ENCODE data around the gene STAB1. TPM values are rescaled to one million over a fixed set of nuclear protein-coding genes. Genes with fewer than 3 reads are reported as not detected.

Gene STAB1
- total and polyA plus RNA-seq, 2 donors (not counting 1 experiment from before 2014, with no cell fraction given) = under 0.01 to 0.09 TPM

DNA sequence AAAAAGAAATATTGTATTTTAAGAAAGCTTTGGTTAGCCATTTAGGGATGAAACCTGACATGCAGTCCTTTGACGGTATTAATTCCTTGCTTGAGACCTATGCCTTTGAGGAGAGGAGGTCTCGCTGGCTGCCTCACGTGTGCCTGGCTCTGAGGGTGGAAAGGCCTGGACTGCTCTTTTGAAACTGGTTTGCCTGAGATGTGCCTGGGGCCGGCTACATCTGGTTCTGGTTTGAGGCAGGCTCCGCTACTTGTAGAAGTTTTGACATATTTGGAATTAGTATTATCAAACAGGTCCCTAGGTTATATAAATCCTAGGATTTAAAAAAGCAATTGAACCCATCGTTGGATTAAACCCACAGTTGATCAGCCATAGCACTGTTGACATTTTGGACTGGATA is 33.3 kb upstream of the STAB1 start:
- no peak for TF ChIP-seq EZH2 (IDR thresholded peaks at IDR 0.05; ENCODE audit: low read length, missing control alignments)
- TF ChIP-seq, protein P1, sequence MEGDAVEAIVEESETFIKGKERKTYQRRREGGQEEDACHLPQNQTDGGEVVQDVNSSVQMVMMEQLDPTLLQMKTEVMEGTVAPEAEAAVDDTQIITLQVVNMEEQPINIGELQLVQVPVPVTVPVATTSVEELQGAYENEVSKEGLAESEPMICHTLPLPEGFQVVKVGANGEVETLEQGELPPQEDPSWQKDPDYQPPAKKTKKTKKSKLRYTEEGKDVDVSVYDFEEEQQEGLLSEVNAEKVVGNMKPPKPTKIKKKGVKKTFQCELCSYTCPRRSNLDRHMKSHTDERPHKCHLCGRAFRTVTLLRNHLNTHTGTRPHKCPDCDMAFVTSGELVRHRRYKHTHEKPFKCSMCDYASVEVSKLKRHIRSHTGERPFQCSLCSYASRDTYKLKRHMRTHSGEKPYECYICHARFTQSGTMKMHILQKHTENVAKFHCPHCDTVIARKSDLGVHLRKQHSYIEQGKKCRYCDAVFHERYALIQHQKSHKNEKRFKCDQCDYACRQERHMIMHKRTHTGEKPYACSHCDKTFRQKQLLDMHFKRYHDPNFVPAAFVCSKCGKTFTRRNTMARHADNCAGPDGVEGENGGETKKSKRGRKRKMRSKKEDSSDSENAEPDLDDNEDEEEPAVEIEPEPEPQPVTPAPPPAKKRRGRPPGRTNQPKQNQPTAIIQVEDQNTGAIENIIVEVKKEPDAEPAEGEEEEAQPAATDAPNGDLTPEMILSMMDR (conservative IDR thresholded peaks at IDR 0.05 in 1 of 2, IDR thresholded peaks at IDR 0.05 in 1 of 2; ENCODE audit: low read depth in 1 of 2, low read length in 2 of 2) = no peak
- no peak for DNase-seq (ENCODE audit: low read depth in 2 of 2)
- peaks cover 9% of the 10 kb centered on the region for H3K36me3 ChIP-seq (ENCODE audit: control insufficient read depth, insufficient read depth, low read length)
- peaks cover 6% of the 10 kb centered on the region for H3K4me1 ChIP-seq (ENCODE audit: control insufficient read depth, extremely low read depth, insufficient read depth, low read length)
- no peak overlapping the region for H3K27ac ChIP-seq (ENCODE audit: insufficient read depth, low read length)
- no peaks in the 10 kb centered on the region for H4K20me1 ChIP-seq (ENCODE audit: control insufficient read depth, extremely low read depth, insufficient read depth, low read length)
- no peak overlapping the region for H3K4me2 ChIP-seq (ENCODE audit: extremely low read depth, insufficient read depth, low read length)
- no peak overlapping the region for H3K9ac ChIP-seq (ENCODE audit: insufficient read depth, low read length)
- no peaks in the 10 kb centered on the region for H3K9me3 ChIP-seq (ENCODE audit: control insufficient read depth, insufficient read depth, low read depth, low read length)
- no peak overlapping the region for H2AFZ ChIP-seq (ENCODE audit: low read length)
- no peaks in the 10 kb centered on the region for H3K27me3 ChIP-seq (ENCODE audit: control insufficient read depth, insufficient read depth, low read length)
- no peak overlapping the region for H3K4me3 ChIP-seq (replicated peaks in 1 of 4; ENCODE audit: control extremely low read depth in 1 of 4, insufficient read depth in 1 of 4, low read depth in 3 of 4, low read length in 4 of 4)
- H3K79me2 ChIP-seq (ENCODE audit: control insufficient read depth, insufficient read depth, low read length) = peaks cover 17% of the 10 kb centered on the region

DNA sequence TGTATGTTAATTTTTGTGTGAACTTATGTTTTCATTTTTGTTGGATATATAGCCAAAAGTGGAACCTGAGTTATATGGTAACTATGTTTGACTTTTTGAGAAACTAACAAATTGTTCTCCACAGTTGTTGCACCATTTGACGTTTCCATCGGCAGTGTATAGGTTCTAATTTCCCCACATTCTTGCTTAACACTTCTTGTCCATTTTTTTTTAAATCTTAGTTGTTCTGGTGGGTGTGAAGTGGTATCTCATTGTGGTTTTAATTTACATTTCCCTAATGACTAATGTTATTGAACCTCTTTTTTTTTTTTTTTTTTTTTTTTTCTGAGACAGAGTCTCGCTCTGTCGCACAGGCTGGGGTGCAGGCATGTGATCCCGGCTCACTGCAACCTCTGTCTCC is 31.7 kb upstream of the STAB1 start:
- no peak for TF ChIP-seq EZH2 (IDR thresholded peaks at IDR 0.05; ENCODE audit: low read length, missing control alignments)
- TF ChIP-seq, protein P1 (conservative IDR thresholded peaks at IDR 0.05 in 1 of 2, IDR thresholded peaks at IDR 0.05 in 1 of 2; ENCODE audit: low read depth in 1 of 2, low read length in 2 of 2) = no peak
- Histone ChIP-seq H3K4me2 (ENCODE audit: extremely low read depth, insufficient read depth, low read length) (no peak overlapping the region), H3K27ac (ENCODE audit: insufficient read depth, low read length) (no peak overlapping the region), H3K4me3 (replicated peaks in 1 of 4; ENCODE audit: control extremely low read depth in 1 of 4, insufficient read depth in 1 of 4, low read depth in 3 of 4, low read length in 4 of 4) (no peak overlapping the region), H3K4me1 (ENCODE audit: control insufficient read depth, extremely low read depth, insufficient read depth, low read length) (peaks cover 6% of the 10 kb centered on the region), H4K20me1 (ENCODE audit: control insufficient read depth, extremely low read depth, insufficient read depth, low read length) (no peaks in the 10 kb centered on the region), H3K9ac (ENCODE audit: insufficient read depth, low read length) (no peak overlapping the region), H2AFZ (ENCODE audit: low read length) (no peak overlapping the region), H3K27me3 (ENCODE audit: control insufficient read depth, insufficient read depth, low read length) (no peaks in the 10 kb centered on the region), H3K36me3 (ENCODE audit: control insufficient read depth, insufficient read depth, low read length) (peaks cover 7% of the 10 kb centered on the region), H3K9me3 (ENCODE audit: control insufficient read depth, insufficient read depth, low read depth, low read length) (no peaks in the 10 kb centered on the region), H3K79me2 (ENCODE audit: control insufficient read depth, insufficient read depth, low read length) (peaks cover 11% of the 10 kb centered on the region)
- DNase-seq (ENCODE audit: low read depth in 2 of 2) = no peak

DNA sequence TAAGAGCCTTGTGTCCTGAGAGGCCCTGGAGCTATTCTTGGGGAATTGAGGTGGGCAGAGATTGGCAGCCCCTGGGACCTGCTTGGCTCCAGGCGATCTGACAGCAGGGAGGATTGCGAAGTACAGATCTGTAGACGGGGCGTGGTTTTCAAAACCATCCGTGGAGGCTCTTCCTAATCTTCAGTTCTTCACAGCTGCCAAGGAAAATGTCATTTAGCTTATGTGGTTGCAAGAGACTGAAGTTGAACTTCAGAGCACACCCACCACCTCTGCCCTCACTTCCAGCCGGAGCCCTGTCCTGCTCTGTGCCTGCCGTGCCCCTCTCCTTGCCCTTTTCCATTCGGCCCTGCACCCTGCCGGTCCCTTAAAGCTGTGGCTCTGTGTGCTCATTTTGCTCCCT is 26.8 kb upstream of the STAB1 start:
- Histone ChIP-seq H3K4me2 (ENCODE audit: extremely low read depth, insufficient read depth, low read length) (no peak overlapping the region), H3K4me1 (ENCODE audit: control insufficient read depth, extremely low read depth, insufficient read depth, low read length) (peaks cover 6% of the 10 kb centered on the region), H3K79me2 (ENCODE audit: control insufficient read depth, insufficient read depth, low read length) (peaks cover 12% of the 10 kb centered on the region), H3K4me3 (replicated peaks in 1 of 4; ENCODE audit: control extremely low read depth in 1 of 4, insufficient read depth in 1 of 4, low read depth in 3 of 4, low read length in 4 of 4) (no peak overlapping the region), H3K36me3 (ENCODE audit: control insufficient read depth, insufficient read depth, low read length) (peaks cover 23% of the 10 kb centered on the region), H3K27ac (ENCODE audit: insufficient read depth, low read length) (no peak overlapping the region), H2AFZ (ENCODE audit: low read length) (no peak overlapping the region), H3K9me3 (ENCODE audit: control insufficient read depth, insufficient read depth, low read depth, low read length) (no peaks in the 10 kb centered on the region), H3K27me3 (ENCODE audit: control insufficient read depth, insufficient read depth, low read length) (no peaks in the 10 kb centered on the region), H4K20me1 (ENCODE audit: control insufficient read depth, extremely low read depth, insufficient read depth, low read length) (no peaks in the 10 kb centered on the region), H3K9ac (ENCODE audit: insufficient read depth, low read length) (no peak overlapping the region)
- TF ChIP-seq EZH2 (IDR thresholded peaks at IDR 0.05; ENCODE audit: low read length, missing control alignments) = no peak
- TF ChIP-seq, protein P1 (conservative IDR thresholded peaks at IDR 0.05 in 1 of 2, IDR thresholded peaks at IDR 0.05 in 1 of 2; ENCODE audit: low read depth in 1 of 2, low read length in 2 of 2) = no peak
- DNase-seq (ENCODE audit: low read depth in 2 of 2) = peak; percentile 31 to 32
